Measurements from ENCODE around the gene KPNA5.

KPNA5 gene

GRCh38 chr6:116779573-116780164 lies 98.7 kb downstream of the KPNA5 start:
- DNase-seq (ENCODE audit: low read depth in 2 of 3, low spot score in 2 of 3) = no peak

- no peak for DNase-seq (ENCODE audit: low read depth in 2 of 3, low spot score in 2 of 3)
Measured at GRCh38 chr6:116783852-116784251, 102.8 kb downstream of the KPNA5 start.
